D721Med (cell line): Measurements from ENCODE around the gene MINK1.

Source experiments
- DNase-seq: peaks from one replicate; pipeline ENCODE4 v3.0.0; 2011; ENCODE audit warnings: low spot score; ENCODE audit not compliant: insufficient read length
- FAIRE-seq: peaks from 2 replicates; lab custom pipeline; 2011; peaks lifted over from hg19 to GRCh38; lab: Jason Lieb, UNC
- TF ChIP-seq, protein P1 (sequence below): IDR thresholded peaks from 2 replicates; pipeline ENCODE4 v1.5.1; 2012; ENCODE audit warnings: mild to moderate bottlenecking, control low read depth; ENCODE audit not compliant: insufficient read depth; ENCODE audit errors: missing control alignments

MINK1 gene

DNA sequence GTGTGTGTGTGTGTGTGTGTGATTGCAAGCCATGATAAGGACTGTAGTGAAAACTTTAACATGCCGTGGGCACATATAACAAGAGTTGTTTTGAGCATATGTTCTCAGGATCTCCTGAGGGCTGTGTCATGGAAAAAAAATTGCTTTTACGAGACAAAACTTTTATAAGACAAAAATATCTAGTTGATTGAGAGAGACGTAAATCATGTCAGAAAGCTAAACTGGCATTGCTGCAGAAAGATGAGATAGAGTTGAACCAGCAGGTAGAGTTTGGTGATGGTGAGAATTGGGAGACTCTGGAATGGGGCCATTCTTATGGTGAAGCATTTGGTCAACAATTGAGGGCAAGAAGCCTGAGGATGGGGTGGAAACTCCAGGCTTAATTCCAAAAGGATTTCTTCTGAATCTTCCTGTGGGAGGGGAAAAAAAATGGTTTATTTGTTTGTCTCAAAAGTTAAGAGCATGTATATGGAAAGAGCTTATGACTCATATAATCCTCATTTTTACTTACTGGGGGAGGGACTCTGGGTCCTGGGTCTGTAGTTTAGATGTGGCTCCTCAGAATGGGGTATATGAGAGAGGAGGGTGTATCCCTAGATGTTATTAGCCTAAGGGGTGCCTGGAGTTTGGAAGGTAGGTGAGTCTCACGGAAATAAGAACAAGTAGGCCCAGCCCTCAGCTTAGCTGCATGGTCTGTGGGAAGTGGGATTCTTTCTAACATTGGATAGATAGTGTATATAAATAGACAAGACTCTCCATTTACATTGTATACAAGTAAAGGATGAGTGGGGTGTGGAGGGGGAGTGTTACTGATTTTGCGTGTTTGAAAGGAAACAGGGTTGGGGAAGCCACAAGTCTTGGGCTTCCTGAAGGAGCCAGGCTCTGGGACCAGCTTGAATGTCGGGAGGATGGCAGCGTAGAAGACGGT, 7.1 kb downstream of the MINK1 start:
- TF ChIP-seq, protein P1, sequence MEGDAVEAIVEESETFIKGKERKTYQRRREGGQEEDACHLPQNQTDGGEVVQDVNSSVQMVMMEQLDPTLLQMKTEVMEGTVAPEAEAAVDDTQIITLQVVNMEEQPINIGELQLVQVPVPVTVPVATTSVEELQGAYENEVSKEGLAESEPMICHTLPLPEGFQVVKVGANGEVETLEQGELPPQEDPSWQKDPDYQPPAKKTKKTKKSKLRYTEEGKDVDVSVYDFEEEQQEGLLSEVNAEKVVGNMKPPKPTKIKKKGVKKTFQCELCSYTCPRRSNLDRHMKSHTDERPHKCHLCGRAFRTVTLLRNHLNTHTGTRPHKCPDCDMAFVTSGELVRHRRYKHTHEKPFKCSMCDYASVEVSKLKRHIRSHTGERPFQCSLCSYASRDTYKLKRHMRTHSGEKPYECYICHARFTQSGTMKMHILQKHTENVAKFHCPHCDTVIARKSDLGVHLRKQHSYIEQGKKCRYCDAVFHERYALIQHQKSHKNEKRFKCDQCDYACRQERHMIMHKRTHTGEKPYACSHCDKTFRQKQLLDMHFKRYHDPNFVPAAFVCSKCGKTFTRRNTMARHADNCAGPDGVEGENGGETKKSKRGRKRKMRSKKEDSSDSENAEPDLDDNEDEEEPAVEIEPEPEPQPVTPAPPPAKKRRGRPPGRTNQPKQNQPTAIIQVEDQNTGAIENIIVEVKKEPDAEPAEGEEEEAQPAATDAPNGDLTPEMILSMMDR, result no peak
- no peak for DNase-seq
- no peak for FAIRE-seq

DNA sequence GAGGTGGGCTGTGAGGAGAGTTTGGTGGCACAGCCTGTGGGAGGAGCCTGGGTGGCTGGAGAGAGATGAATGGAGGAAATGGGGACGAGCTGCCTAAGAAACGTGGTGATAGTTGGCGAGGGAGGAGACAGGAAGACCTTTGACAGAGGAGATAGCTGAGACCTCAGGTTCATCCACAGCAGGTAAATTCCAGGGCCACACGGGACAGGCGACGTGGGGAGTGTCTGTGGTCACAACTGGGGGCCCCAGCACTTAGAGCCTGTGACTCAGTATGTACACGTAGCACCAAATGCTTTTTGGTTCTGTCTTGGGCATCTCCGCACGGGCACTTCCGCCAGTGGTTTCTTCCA, 7.7 kb downstream of the MINK1 start:
- FAIRE-seq, result no peak
- TF ChIP-seq, protein P1, result no peak
- DNase-seq, result no peak

DNA sequence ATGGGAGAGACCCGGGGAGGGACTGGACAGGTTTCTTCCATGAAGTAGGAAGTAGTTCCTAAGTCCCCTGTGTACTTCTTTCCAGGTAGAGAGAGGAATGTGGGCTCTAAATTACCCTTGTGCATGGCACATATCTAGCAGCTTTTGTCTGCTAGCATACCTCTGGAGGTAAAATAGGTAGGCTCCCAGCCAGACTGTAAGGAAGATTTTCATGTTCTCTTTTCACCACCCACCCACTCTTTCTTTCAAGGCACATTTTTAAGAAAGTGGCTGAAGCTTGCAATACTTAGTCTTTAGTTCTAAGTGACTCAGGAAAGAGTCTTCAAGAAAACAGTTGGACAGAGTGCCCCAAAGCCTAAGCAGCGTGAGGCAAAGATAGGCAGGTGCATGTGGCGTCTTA, 9.2 kb downstream of the MINK1 start:
- TF ChIP-seq, protein P1, result no peak
- FAIRE-seq (no peak), DNase-seq (no peak)

DNA sequence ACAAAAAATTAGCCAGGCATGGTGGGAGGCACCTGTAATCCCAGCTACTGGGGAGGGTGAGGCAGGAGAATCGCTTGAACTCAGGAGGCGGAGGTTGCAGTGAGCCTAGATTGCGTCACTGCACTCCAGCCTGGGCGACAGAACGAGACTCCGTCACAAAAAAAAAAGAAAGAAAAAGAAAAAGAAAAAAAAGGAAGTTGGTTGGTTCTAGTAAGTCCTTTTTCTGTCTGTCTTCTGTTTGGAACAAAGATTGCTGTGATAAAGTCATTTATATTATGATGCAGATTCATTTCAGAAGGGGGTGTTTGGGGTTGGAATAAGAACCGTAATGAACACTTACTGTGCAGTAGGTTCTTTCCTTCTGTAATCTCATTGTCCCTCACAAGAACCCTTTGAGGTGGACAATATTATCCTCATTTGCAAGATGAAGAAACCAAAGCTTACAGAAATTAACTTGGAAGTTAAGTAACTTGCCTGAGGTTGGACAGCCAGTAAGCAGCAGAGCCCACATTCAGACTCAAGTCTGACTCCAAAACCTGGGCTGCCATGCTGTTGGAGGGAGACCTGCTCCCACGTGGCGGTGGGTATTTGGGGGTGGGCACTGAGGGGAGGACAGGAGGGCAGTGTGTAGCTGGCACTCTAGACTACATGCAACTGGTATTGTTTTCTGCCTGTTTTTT, 10.3 kb downstream of the MINK1 start:
- no peak for FAIRE-seq
- TF ChIP-seq, protein P1, result no peak
- no peak for DNase-seq

DNA sequence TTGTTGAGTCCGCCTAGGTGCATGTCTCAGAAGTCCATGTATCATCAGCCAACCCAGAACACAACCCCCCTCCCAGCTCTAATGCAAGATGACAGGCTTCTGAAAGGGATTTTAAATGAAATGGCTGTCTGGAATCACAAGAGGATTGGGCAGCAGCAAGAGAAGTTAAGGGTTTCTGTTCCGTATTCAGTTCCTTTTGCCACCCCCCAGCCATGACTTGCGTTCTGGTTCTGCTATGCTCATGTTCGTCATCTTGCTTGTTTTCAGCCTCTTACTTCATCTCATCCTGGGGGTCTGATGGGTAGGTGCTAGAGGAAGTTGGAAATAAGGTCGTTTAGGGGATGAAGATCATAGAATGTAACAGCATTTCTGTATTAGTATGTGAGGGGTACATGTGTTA, 12.0 kb downstream of the MINK1 start:
- TF ChIP-seq, protein P1, result no peak
- DNase-seq (no peak), FAIRE-seq (no peak)

DNA sequence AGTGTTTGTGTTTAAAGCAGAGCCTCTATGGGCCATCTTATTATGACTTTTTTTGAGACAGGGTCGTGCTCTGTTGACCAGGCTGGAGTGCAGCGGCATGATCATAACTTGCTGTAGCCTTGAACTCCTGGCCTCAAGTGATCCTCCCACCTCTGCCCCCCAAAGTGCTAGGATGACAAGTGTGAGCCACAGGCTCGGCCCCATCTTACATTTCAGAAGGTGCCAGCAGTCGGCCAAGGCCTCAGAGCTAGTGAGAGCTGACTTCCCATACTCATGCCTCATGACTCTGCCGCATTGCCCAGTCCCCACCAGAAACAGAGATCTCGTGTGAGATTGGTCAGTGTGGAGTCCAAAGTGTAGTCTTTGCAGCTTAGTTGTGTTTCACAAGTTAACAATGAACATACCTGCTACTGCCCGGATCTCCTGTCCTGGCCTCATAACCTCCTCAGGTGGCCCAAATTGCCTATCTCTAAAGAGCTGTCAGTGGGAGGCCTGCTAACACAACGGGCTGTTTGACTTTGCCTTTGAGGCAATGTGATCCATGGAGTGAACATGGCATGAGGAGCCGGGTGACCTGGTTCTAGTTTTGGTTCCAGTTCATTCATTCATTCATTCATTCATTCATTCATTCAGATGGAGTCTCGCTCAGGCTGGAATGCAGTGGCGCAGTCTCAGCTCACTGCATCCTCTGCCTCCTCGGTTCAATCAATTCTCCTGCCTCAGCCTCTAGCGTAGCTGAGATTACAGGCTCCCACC, 13.7 kb downstream of the MINK1 start:
- FAIRE-seq (no peak), DNase-seq (no peak)
- TF ChIP-seq, protein P1, result no peak
